Neural crest cell (in vitro differentiated cells): Measurements from ENCODE around the gene PRKAR2B. TPM values are rescaled to one million over a fixed set of nuclear protein-coding genes. Genes with fewer than 3 reads are reported as not detected.
"Not testable (repeated sequence)": the region's sequence is repeated elsewhere in the genome, so short reads cannot be mapped to it uniquely, and the experiment has no call there.

Experiments
- DNase-seq: peaks from one replicate; pipeline ENCODE4 v3.0.0; 2021; ENCODE audit warnings: low read depth, mixed read lengths, low spot score
- H3K27ac Mint-ChIP-seq: one replicate; pipeline ENCODE4 v1.8.0; 2021; ENCODE audit warnings: mild to moderate bottlenecking, mixed read lengths; ENCODE audit not compliant: unreplicated experiment
- H3K27me3 Mint-ChIP-seq: 2 replicates; pipeline ENCODE4 v1.8.0; 2021; ENCODE audit warnings: low read depth, mild to moderate bottlenecking, mixed read lengths
- H3K36me3 Mint-ChIP-seq: 2 replicates; pipeline ENCODE4 v1.8.0; 2021; ENCODE audit warnings: low read depth, mild to moderate bottlenecking, mixed read lengths
- H3K4me1 Mint-ChIP-seq: 2 replicates; pipeline ENCODE4 v1.8.0; 2021; ENCODE audit warnings: mixed read lengths
- H3K4me3 Mint-ChIP-seq: one replicate; pipeline ENCODE4 v1.8.0; 2021; ENCODE audit warnings: mild to moderate bottlenecking, mixed read lengths
- H3K9me3 Mint-ChIP-seq: 2 replicates; pipeline ENCODE4 v1.8.0; 2021; ENCODE audit warnings: mixed read lengths
- total RNA-seq: library from RNA; stranded (reverse); gene quantifications from 2 replicates; pipeline ENCODE4 v1.2.1, GENCODE V29; 2021
- TF ChIP-seq, protein P1 (sequence below): fragments of 200-600 bp; sonication (generic); conservative IDR thresholded peaks from 2 replicates; pipeline ENCODE4 v1.5.0; 2021; ENCODE audit warnings: antibody characterized with exemption, mild to moderate bottlenecking

Gene PRKAR2B
- total RNA-seq, 1 donor from 2014 or later, result 14.4 TPM

DNA sequence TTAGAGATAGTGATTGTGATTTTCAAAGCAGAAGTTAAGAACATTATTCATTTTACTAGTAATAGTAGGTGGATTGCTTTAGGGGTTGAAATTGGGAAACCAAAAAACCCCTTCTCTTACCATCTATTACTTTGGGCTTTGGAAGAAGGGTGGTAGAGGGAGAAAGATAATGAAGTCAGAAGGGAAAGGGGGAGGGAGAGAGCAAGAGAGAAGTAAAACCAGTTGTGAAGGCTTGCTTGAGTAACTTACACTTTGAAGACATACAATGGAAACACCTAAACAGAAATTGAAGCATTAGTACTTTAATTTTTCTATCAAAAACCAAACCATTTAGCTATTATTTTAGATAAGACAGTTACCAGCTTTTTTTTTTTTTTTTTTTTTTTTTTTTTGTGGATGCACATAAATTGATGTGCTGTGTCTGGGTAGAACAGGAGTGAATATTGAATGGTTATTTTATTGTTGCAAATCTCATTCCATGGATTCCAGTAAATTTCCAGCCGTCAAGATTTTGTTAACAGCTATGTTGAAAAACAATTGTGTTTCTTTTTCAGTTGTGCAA is 5.5 kb downstream of the PRKAR2B start:
- Mint-ChIP-seq H3K9me3 (no peaks in the 10 kb centered on the region), H3K27ac (no peak overlapping the region), H3K27me3 (no peaks in the 10 kb centered on the region), H3K4me1 (peaks cover 19% of the 10 kb centered on the region), H3K4me3 (no peak overlapping the region), H3K36me3 (no peaks in the 10 kb centered on the region)
- DNase-seq, result no peak
- TF ChIP-seq, protein P1, sequence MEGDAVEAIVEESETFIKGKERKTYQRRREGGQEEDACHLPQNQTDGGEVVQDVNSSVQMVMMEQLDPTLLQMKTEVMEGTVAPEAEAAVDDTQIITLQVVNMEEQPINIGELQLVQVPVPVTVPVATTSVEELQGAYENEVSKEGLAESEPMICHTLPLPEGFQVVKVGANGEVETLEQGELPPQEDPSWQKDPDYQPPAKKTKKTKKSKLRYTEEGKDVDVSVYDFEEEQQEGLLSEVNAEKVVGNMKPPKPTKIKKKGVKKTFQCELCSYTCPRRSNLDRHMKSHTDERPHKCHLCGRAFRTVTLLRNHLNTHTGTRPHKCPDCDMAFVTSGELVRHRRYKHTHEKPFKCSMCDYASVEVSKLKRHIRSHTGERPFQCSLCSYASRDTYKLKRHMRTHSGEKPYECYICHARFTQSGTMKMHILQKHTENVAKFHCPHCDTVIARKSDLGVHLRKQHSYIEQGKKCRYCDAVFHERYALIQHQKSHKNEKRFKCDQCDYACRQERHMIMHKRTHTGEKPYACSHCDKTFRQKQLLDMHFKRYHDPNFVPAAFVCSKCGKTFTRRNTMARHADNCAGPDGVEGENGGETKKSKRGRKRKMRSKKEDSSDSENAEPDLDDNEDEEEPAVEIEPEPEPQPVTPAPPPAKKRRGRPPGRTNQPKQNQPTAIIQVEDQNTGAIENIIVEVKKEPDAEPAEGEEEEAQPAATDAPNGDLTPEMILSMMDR, result no peak

DNA sequence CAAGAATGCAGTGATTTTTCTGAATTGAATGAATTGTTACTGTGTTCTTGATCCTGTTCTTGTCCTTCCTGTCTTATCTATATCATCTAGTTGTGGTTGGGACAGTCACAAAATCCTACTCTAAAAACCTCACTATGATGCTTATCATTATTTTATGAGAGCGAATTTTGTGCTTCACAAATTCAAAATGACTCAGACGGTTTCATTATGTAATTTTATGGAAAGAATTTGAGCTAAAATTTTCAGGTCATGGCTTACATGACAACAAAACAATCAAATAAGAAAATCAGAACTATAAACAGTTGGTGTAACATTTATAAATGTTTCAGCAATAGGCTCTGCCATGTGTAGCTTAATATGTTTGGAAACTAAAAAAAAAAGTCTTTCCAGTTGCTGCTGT is 6.9 kb downstream of the PRKAR2B start:
- Mint-ChIP-seq H3K9me3 (no peaks in the 10 kb centered on the region), H3K27me3 (no peaks in the 10 kb centered on the region), H3K27ac (no peak overlapping the region), H3K4me1 (peaks cover 7% of the 10 kb centered on the region), H3K4me3 (no peak overlapping the region), H3K36me3 (no peaks in the 10 kb centered on the region)
- no peak for DNase-seq
- TF ChIP-seq, protein P1, result no peak

DNA sequence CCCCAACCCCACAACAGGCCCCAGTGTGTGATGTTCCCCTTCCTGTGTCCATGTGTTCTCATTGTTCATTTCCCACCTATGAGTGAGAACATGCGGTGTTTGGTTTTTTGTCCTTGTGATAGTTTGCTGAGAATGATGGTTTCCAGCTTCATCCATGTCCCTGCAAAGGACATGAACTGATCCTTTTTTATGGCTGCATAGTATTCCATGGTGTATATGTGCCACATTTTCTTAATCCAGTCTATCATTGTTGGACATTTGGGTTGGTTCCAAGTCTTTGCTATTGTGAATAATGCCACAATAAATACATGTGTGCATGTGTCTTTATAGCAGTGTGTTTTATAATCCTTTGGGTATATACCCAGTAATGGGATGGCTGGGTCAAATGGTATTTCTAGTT is 10.5 kb downstream of the PRKAR2B start:
- not testable (repeated sequence) for H3K9me3 Mint-ChIP-seq, H3K36me3 Mint-ChIP-seq, DNase-seq, H3K4me3 Mint-ChIP-seq, H3K27me3 Mint-ChIP-seq, H3K4me1 Mint-ChIP-seq, H3K27ac Mint-ChIP-seq

DNA sequence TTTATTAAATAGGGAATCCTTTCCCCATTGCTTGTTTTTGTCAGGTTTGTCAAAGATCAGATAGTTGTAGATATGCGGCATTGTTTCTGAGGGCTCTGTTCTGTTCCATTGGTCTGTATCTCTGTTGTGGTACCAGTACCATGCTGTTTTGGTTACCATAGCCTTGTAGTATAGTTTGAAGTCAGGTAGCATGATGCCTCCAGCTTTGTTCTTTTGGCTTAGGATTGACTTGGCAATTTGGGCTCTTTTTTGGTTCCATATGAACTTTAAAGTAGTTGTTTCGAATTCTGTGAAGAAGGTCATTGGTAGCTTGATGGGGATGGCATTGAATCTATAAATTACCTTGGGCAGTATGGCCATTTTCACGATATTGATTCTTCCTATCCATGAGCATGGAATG is 11.6 kb downstream of the PRKAR2B start:
- H3K27me3 Mint-ChIP-seq, H3K4me1 Mint-ChIP-seq, H3K9me3 Mint-ChIP-seq, DNase-seq, H3K4me3 Mint-ChIP-seq, H3K36me3 Mint-ChIP-seq: not testable (repeated sequence)
- H3K27ac Mint-ChIP-seq, result peak overlapping the region; percentile 71

DNA sequence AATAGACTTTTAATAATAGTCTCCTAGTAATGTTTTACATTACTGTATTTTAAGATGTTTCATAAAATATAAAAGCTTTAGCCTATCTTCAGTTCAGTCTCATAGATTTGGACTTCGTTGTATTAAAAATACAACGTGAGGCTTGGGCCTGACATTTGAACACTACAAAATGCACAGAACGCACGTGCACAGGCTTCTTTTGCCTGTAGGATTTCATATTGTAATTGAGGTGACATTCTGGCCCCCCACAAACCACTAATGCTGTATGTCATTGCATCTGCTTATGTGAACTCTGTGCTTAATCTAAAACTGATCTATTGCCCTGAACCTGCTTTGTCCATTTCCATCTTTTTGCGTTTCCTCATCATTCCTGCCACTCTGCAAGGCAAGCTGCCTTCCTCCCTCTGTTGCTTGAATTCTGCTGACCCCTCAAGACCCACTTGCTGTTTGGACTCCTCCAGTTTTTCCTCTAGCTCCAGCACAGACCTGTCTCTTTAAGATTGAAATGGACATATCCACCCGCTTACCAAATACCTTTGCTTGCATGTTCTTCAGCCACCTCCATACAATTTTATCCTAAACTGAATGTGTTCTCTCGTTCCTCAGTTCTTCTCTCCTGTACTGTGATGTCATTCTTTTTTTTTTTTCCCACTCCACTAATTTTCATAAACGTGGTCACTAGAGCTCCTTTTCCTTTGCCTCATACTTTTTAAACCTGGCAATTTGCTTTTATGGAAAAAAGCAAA is 12.4 kb downstream of the PRKAR2B start:
- Mint-ChIP-seq H3K9me3 (no peaks in the 10 kb centered on the region), H3K36me3 (no peaks in the 10 kb centered on the region), H3K27me3 (no peaks in the 10 kb centered on the region), H3K4me3 (no peak overlapping the region), H3K4me1 (no peaks in the 10 kb centered on the region), H3K27ac (peak overlapping the region; percentile 35)
- TF ChIP-seq, protein P1, result no peak
- no peak for DNase-seq

DNA sequence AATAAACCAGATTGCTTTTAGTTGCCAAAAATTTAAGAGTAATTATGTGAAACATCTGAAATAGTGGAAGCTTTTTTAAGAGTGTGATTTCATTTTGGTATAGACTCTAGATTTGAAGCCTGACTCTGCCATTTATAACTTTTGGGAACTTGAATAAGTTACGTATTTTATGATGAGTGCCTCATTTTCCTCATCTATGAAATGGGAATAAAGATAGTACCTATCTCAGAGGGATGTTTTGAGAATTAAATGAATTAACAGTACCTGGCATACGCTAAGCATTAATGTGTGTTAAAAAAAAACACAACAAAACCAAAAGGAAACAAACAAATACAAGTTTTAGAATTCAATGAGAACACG is 12.9 kb downstream of the PRKAR2B start:
- no peaks in the 10 kb centered on the region for H3K36me3 Mint-ChIP-seq
- DNase-seq, result no peak
- H3K27ac Mint-ChIP-seq, result no peak overlapping the region
- H3K4me3 Mint-ChIP-seq, result no peak overlapping the region
- H3K27me3 Mint-ChIP-seq, result no peaks in the 10 kb centered on the region
- TF ChIP-seq, protein P1, result no peak
- H3K9me3 Mint-ChIP-seq, result no peaks in the 10 kb centered on the region
- no peaks in the 10 kb centered on the region for H3K4me1 Mint-ChIP-seq
